IMR-90 (cell line): ENCODE measurements around the gene TARBP2. TPM values are rescaled to one million over a fixed set of nuclear protein-coding genes. Genes with fewer than 3 reads are reported as not detected.

Experiments used
- ATAC-seq: fragments of 200-7000 bp; cut with Tn5 transposase; 2 replicates; pipeline ENCODE4 v1.9.1; 2020; ENCODE audit warnings: low read depth, mild to moderate bottlenecking, moderate library complexity
- BruUV-seq: library from RNA; stranded (reverse); fragments of 400-500 nt; replicated peaks from 2 replicates; lab custom pipeline; 2021; lab: Mats Ljungman, UMichigan
- CTCF ChIA-PET: fragments of 300-600 bp; formaldehyde crosslinking; extraction: SDS; loops from one replicate; lab custom pipeline; 2021; ENCODE audit warnings: antibody characterized with exemption; lab: Yijun Ruan, JAX
- POLR2A ChIA-PET: fragments of 300-600 bp; sonication (Branson Sonifier 250); formaldehyde crosslinking; loops from one replicate; lab custom pipeline; 2022; ENCODE audit warnings: antibody characterized with exemption; ENCODE audit not compliant: unreplicated experiment; lab: Charles Lee
- DNase-seq: peaks from one replicate; pipeline ENCODE4 v3.0.0; 2013
- H2AFZ ChIP-seq: replicated peaks from 2 replicates; pipeline ENCODE3; 2013; ENCODE audit warnings: low read length, mild to moderate bottlenecking; ENCODE audit not compliant: poor library complexity
- H2AK5ac ChIP-seq: 2 replicates; pipeline ENCODE4 v1.6.1; 2013; ENCODE audit warnings: low read depth, low read length, inconsistent platforms
- H2AK9ac ChIP-seq: replicated peaks from 2 replicates; pipeline ENCODE3; 2013; ENCODE audit warnings: mild to moderate bottlenecking, low read depth, low read length, moderate library complexity; ENCODE audit not compliant: poor library complexity
- H2BK120ac ChIP-seq: 2 replicates; pipeline ENCODE4 v1.6.1; 2013; ENCODE audit warnings: low read depth, low read length, inconsistent platforms
- H2BK15ac ChIP-seq: 3 replicates; pipeline ENCODE4 v1.6.1; 2013; ENCODE audit warnings: low read depth, low read length, inconsistent platforms
- H2BK20ac ChIP-seq: 2 replicates; pipeline ENCODE4 v1.6.1; 2013; ENCODE audit warnings: low read depth, mild to moderate bottlenecking, inconsistent platforms, low read length, moderate library complexity
- H2BK5ac ChIP-seq: 2 replicates; pipeline ENCODE4 v1.6.1; 2013; ENCODE audit warnings: mild to moderate bottlenecking, low read depth, low read length, inconsistent platforms; ENCODE audit not compliant: poor library complexity, severe bottlenecking
- H3K14ac ChIP-seq: replicated peaks from 2 replicates; pipeline ENCODE4 v1.6.1; 2013; ENCODE audit warnings: low read depth, low read length, inconsistent platforms
- H3K18ac ChIP-seq: 2 replicates; pipeline ENCODE4 v1.6.1; 2013; ENCODE audit warnings: low read depth, low read length, control low read depth
- H3K23ac ChIP-seq: 2 replicates; pipeline ENCODE4 v1.6.1; 2013; ENCODE audit warnings: low read depth, low read length, inconsistent platforms
- H3K27ac ChIP-seq: 2 replicates; pipeline ENCODE4 v1.5.1; 2013; ENCODE audit warnings: mild to moderate bottlenecking, control low read depth, low read length; ENCODE audit not compliant: insufficient read depth
- H3K27me3 ChIP-seq: 2 replicates; pipeline ENCODE4 v1.6.1; 2013; ENCODE audit warnings: low read length; ENCODE audit not compliant: control insufficient read depth, insufficient read depth
- H3K36me3 ChIP-seq: 2 replicates; pipeline ENCODE4 v1.6.1; 2013; ENCODE audit warnings: low read length, mixed read lengths; ENCODE audit not compliant: control insufficient read depth, insufficient read depth
- H3K4ac ChIP-seq: 2 replicates; pipeline ENCODE4 v1.6.1; 2013; ENCODE audit warnings: low read depth, low read length, inconsistent platforms
- H3K4me1 ChIP-seq: 2 replicates; pipeline ENCODE4 v1.6.1; 2013; ENCODE audit warnings: low read length, mixed read lengths; ENCODE audit not compliant: control insufficient read depth, insufficient read depth
- H3K4me2 ChIP-seq: 2 replicates; pipeline ENCODE4 v1.6.1; 2013; ENCODE audit warnings: low read depth, mild to moderate bottlenecking, control low read depth, low read length, moderate library complexity
- H3K4me3 ChIP-seq: 2 replicates; pipeline ENCODE4 v1.5.1; 2013; ENCODE audit warnings: low read depth, mild to moderate bottlenecking, control low read depth, low read length, moderate library complexity; ENCODE audit not compliant: insufficient read depth
- H3K56ac ChIP-seq: 2 replicates; pipeline ENCODE4 v1.6.1; 2013; ENCODE audit warnings: low read length, inconsistent platforms; ENCODE audit not compliant: insufficient read depth; ENCODE audit errors: extremely low read depth
- H3K79me1 ChIP-seq, 2 experiments: 2 replicates each; pipeline ENCODE4 v1.6.1; 2013; ENCODE audit warnings: low read length in 2 of 2, inconsistent platforms in 1 of 2, low read depth in 1 of 2
- H3K9ac ChIP-seq: 2 replicates; pipeline ENCODE4 v1.6.1; 2013; ENCODE audit warnings: low read depth, low read length, control low read depth
- H3K9me1 ChIP-seq: 2 replicates; pipeline ENCODE4 v1.6.1; 2013; ENCODE audit warnings: low read length, inconsistent platforms; ENCODE audit not compliant: insufficient read depth
- H3K9me3 ChIP-seq: 2 replicates; pipeline ENCODE4 v1.6.1; 2013; ENCODE audit warnings: low read length; ENCODE audit not compliant: control insufficient read depth, insufficient read depth
- H4K20me1 ChIP-seq: 2 replicates; pipeline ENCODE4 v1.6.1; 2013; ENCODE audit warnings: low read length, inconsistent platforms; ENCODE audit not compliant: insufficient read depth
- H4K5ac ChIP-seq: 2 replicates; pipeline ENCODE4 v1.6.1; 2013; ENCODE audit warnings: mild to moderate bottlenecking, low read depth, low read length, control low read depth
- H4K8ac ChIP-seq, 2 experiments: 2 replicates each; pipeline ENCODE4 v1.6.1; 2013; ENCODE audit warnings: low read depth in 2 of 2, low read length in 2 of 2, control low read depth in 1 of 2, inconsistent platforms in 1 of 2
- H4K91ac ChIP-seq: 2 replicates; pipeline ENCODE4 v1.6.1; 2013; ENCODE audit warnings: low read depth, low read length, inconsistent platforms; ENCODE audit not compliant: insufficient read depth
- BHLHE40 ChIP-seq: fragments of 150-350 bp; IDR thresholded peaks from 2 replicates; pipeline ENCODE4 v1.6.1; 2016; ENCODE audit warnings: mild to moderate bottlenecking, low read depth, low read length
- MAZ ChIP-seq: IDR thresholded peaks from 2 replicates; pipeline ENCODE4 v1.6.1; 2012; ENCODE audit warnings: low read depth, mild to moderate bottlenecking, low read length, improper control_type of control experiment, moderate library complexity, borderline replicate concordance
- NFE2L2 ChIP-seq: fragments of 150-350 bp; IDR thresholded peaks from 2 replicates; pipeline ENCODE4 v1.6.1; 2016; ENCODE audit warnings: low read depth, mild to moderate bottlenecking, low read length
- USF2 ChIP-seq: fragments of 150-350 bp; IDR thresholded peaks from 2 replicates; pipeline ENCODE4 v1.6.1; 2017; ENCODE audit warnings: mild to moderate bottlenecking, antibody characterized with exemption, low read length, low read depth
- WGBS, 2 experiments: methylation state at CpG; one replicate each; pipeline versions ENCODE4 v1.1.5 to v1.1.7; 2013; ENCODE audit warnings: missing lambda C conversion rate in 2 of 2; ENCODE audit not compliant: insufficient read length in 1 of 2; ENCODE audit errors: extremely low coverage in 2 of 2; 5-methylcytosine and 5-hydroxymethylcytosine counted together
- dilution Hi-C: fragments of 300-500 bp; cut with HindIII; formaldehyde crosslinking; loops from one replicate; pipeline ENCODE4 v1.14.3; 2018; ENCODE audit warnings: low sequenced_read_pairs; ENCODE audit not compliant: unreplicated experiment
- in situ Hi-C: fragments of 300-500 bp; cut with MboI; formaldehyde crosslinking; loops from 3 replicates; pipeline ENCODE4 v1.14.3; 2019; ENCODE audit warnings: low sequenced_read_pairs, inconsistent platforms, mixed read lengths
- intact Hi-C: fragments of 100-400 bp; cut with micrococcal nuclease; formaldehyde crosslinking; loops from 2 replicates; pipeline ENCODE4 v1.10.0; 2022
- polyA plus RNA-seq, 3 experiments: library from polyadenylated mRNA; depleted of rRNA; stranded (reverse); fragments of >200 nt; gene quantifications; 2 replicates each; pipeline ENCODE4 v1.2.3, GENCODE V29; 2012; ENCODE audit warnings: low replicate concordance in 1 of 3
- total RNA-seq: library from RNA; depleted of rRNA; stranded (reverse); fragments of >200 nt; gene quantifications from 2 replicates; pipeline ENCODE4 v1.2.3, GENCODE V29; 2012
- TF ChIP-seq, protein P1 (sequence below): fragments of 150-350 bp; IDR thresholded peaks from 2 replicates; pipeline ENCODE4 v1.6.1; 2016; ENCODE audit warnings: low read depth, mild to moderate bottlenecking, low read length, moderate library complexity, borderline replicate concordance

The TARBP2 gene
- total and polyA plus RNA-seq, 2 of the 4 experiments (the other 2 are of a cell fraction) = 27.4 to 46.1 TPM

GRCh38 chr12:53499266-53500141, 1.6 kb upstream of the TARBP2 start, which contains the start of gene MAP3K12:
Gene MAP3K12 (minus strand): TSS chr12:53499458. CDS start chr12:53487391, 12,067 bp downstream.
- Histone ChIP-seq H4K91ac (peak within 1 kb of the TSS; percentile 90), H4K5ac (peak within 1 kb of the TSS; percentile 95), H2BK120ac (peak within 1 kb of the TSS; percentile 79), H3K4ac (peak within 1 kb of the TSS; percentile 95), H4K20me1 (peaks cover 3% of the 10 kb centered on the region), H3K27ac (peak within 1 kb of the TSS; percentile 92), H2BK5ac (peak within 1 kb of the TSS; percentile 88), H2BK20ac (peak within 1 kb of the TSS; percentile 52; the same call in 1 of the 2 replicates), H3K9me3 (no peaks in the 10 kb centered on the region), H3K4me3 (peak within 1 kb of the TSS; percentile 64), H3K27me3 (no peaks in the 10 kb centered on the region), H3K4me2 (peak within 1 kb of the TSS; percentile 93), H2AK5ac (peak within 1 kb of the TSS; percentile 95), H3K56ac (peak within 1 kb of the TSS; percentile 83), H3K36me3 (peaks cover 8% of the 10 kb centered on the region; the same call in 1 of the 2 replicates), H3K18ac (peak within 1 kb of the TSS; percentile 93), H3K9me1 (peaks cover 37% of the 10 kb centered on the region), H3K9ac (peak within 1 kb of the TSS; percentile 95), H3K14ac (peak within 1 kb of the TSS; percentile 92), H3K23ac (peak within 1 kb of the TSS; percentile 89), H4K8ac (peak within 1 kb of the TSS; percentile 84 to 98), H2AK9ac (peak within 1 kb of the TSS; percentile 99), H2BK15ac (peak within 1 kb of the TSS; percentile 70; the same call in 2 of the 3 replicates), H3K79me1 (peaks cover 28 to 78% of the 10 kb centered on the region in 2 experiments; a peak in 3 of 4 replicates), H3K4me1 (peaks cover 18% of the 10 kb centered on the region), H2AFZ (peak within 1 kb of the TSS; percentile 89)
- dilution Hi-C loops = no loop called here
- in situ Hi-C loops = loop anchor here (10.0 kb wide), 1 partner anchor 175 kb away; the partner anchor contains the start of gene AAAS
- no TSS peak for BruUV-seq
- DNase-seq (peak; percentile 47), ATAC-seq (peak; percentile 24)
- 2% methylated on average over 18 of the region's 51 CpGs; no CpG with 5 or more reads in 1 of the 2 experiments for WGBS, 2 experiments
- intact Hi-C loops = loop anchor here (2.0 to 5.0 kb wide), 2 partner anchors 47 to 179 kb away; partner anchors contain the start of genes AAAS and PCBP2
- TF ChIP-seq, protein P1, sequence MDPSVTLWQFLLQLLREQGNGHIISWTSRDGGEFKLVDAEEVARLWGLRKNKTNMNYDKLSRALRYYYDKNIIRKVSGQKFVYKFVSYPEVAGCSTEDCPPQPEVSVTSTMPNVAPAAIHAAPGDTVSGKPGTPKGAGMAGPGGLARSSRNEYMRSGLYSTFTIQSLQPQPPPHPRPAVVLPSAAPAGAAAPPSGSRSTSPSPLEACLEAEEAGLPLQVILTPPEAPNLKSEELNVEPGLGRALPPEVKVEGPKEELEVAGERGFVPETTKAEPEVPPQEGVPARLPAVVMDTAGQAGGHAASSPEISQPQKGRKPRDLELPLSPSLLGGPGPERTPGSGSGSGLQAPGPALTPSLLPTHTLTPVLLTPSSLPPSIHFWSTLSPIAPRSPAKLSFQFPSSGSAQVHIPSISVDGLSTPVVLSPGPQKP = no peak
- no peak for TF ChIP-seq USF2
- no peak for TF ChIP-seq NFE2L2
- peak; percentile 19; the same call in 1 of the 2 replicates for TF ChIP-seq BHLHE40
- peak; percentile 87 for TF ChIP-seq MAZ
- POLR2A ChIA-PET = interaction anchor here (0.6 to 0.9 kb wide), 3 partner anchors 16 to 58 kb away, joined by 3 to 6 read pairs (median 5); no protein-coding TSS in a partner anchor
- CTCF ChIA-PET = no interaction called here
